ENCODE measurements around the gene ABHD14A. TPM values are rescaled to one million over a fixed set of nuclear protein-coding genes. Genes with fewer than 3 reads are reported as not detected.

The ABHD14A gene
- total and polyA plus RNA-seq, 2 of the 13 experiments (the other 11 are each of a cell fraction or from before 2014, with no cell fraction given), result 29.5 to 46.9 TPM

GRCh38 chr3:51941798-51942602 lies 32.9 kb upstream of the ABHD14A start, which contains the start of the genes PARP3 and RRP9 (continued):
- TF ChIP-seq ARID5B (CRISPR knock-in tag; IDR thresholded peaks at IDR 0.05) (peak; percentile 44), ZNF800 (CRISPR knock-in tag; IDR thresholded peaks at IDR 0.05) (peak; percentile 88; the same call in 1 of the 2 replicates), ZNF576 (CRISPR knock-in tag; IDR thresholded peaks at IDR 0.05) (no peak; the same call in 1 of the 2 replicates), MIER2 (CRISPR knock-in tag; IDR thresholded peaks at IDR 0.05) (no peak), BRCA1 (CRISPR knock-in tag; IDR thresholded peaks at IDR 0.05) (no peak; the same call in 1 of the 2 replicates), MTF1 (CRISPR knock-in tag; IDR thresholded peaks at IDR 0.05) (no peak), ARNTL (CRISPR knock-in tag; IDR thresholded peaks at IDR 0.05) (peak; percentile 98), MLLT10 (CRISPR knock-in tag; IDR thresholded peaks at IDR 0.05) (no peak), ZBTB33 (CRISPR knock-in tag; IDR thresholded peaks at IDR 0.05) (peak; percentile 78), POGZ (CRISPR knock-in tag; IDR thresholded peaks at IDR 0.05) (peak; percentile 76), ZNF136 (CRISPR knock-in tag; IDR thresholded peaks at IDR 0.05; ENCODE audit: low read depth) (no peak), ZNF143 (CRISPR knock-in tag; IDR thresholded peaks at IDR 0.05) (peak; percentile 52), MXD4 (CRISPR knock-in tag; IDR thresholded peaks at IDR 0.05) (peak; percentile 99), ZNF280D (CRISPR knock-in tag; IDR thresholded peaks at IDR 0.05) (peak; percentile 16; the same call in 1 of the 2 replicates), ZBTB26 (CRISPR knock-in tag; IDR thresholded peaks at IDR 0.05; ENCODE audit: borderline replicate concordance) (peak; percentile 83), ADNP (CRISPR knock-in tag; IDR thresholded peaks at IDR 0.05) (no peak)

All from HepG2 (cell line).